Endothelial cell (in vitro differentiated cells): Measurements from ENCODE around the gene DCAF5. TPM values are rescaled to one million over a fixed set of nuclear protein-coding genes. Genes with fewer than 3 reads are reported as not detected.

ENCODE experiments used
- DNase-seq: peaks from one replicate; pipeline ENCODE4 v3.0.0; 2021; ENCODE audit warnings: low spot score
- H3K27ac Mint-ChIP-seq: one replicate; pipeline ENCODE4 v1.8.0; 2021; ENCODE audit warnings: mixed read lengths, inconsistent platforms; ENCODE audit not compliant: unreplicated experiment
- H3K27me3 Mint-ChIP-seq: one replicate; pipeline ENCODE4 v1.8.0; 2021; ENCODE audit warnings: mild to moderate bottlenecking, moderate library complexity, mixed read lengths, inconsistent platforms; ENCODE audit not compliant: unreplicated experiment
- H3K36me3 Mint-ChIP-seq: one replicate; pipeline ENCODE4 v1.8.0; 2021; ENCODE audit warnings: mild to moderate bottlenecking, low read depth, mixed read lengths, inconsistent platforms; ENCODE audit not compliant: unreplicated experiment
- H3K4me1 Mint-ChIP-seq: one replicate; pipeline ENCODE4 v1.8.0; 2021; ENCODE audit warnings: mild to moderate bottlenecking, mixed read lengths, inconsistent platforms; ENCODE audit not compliant: unreplicated experiment
- H3K4me3 Mint-ChIP-seq: one replicate; pipeline ENCODE4 v1.8.0; 2021; ENCODE audit warnings: mild to moderate bottlenecking, mixed read lengths, inconsistent platforms; ENCODE audit not compliant: unreplicated experiment
- H3K9me3 Mint-ChIP-seq: one replicate; pipeline ENCODE4 v1.8.0; 2021; ENCODE audit warnings: mixed read lengths, inconsistent platforms; ENCODE audit not compliant: unreplicated experiment
- total RNA-seq: library from RNA; stranded (reverse); fragmentation: NEBNext Ultra II Directional; extraction: Animal tissue kit (Norgen Biotek cat#: 25700); gene quantifications from one replicate; pipeline ENCODE4 v1.2.1, GENCODE V29; 2021; ENCODE audit not compliant: unreplicated experiment
- TF ChIP-seq, protein P1 (sequence below): fragments of 200-600 bp; sonication (generic); IDR thresholded peaks from one replicate; pipeline ENCODE4 v1.5.0; 2021; ENCODE audit warnings: antibody characterized with exemption; ENCODE audit not compliant: unreplicated experiment

The DCAF5 gene
- total RNA-seq, 1 donor from 2014 or later: 72.0 TPM

DNA sequence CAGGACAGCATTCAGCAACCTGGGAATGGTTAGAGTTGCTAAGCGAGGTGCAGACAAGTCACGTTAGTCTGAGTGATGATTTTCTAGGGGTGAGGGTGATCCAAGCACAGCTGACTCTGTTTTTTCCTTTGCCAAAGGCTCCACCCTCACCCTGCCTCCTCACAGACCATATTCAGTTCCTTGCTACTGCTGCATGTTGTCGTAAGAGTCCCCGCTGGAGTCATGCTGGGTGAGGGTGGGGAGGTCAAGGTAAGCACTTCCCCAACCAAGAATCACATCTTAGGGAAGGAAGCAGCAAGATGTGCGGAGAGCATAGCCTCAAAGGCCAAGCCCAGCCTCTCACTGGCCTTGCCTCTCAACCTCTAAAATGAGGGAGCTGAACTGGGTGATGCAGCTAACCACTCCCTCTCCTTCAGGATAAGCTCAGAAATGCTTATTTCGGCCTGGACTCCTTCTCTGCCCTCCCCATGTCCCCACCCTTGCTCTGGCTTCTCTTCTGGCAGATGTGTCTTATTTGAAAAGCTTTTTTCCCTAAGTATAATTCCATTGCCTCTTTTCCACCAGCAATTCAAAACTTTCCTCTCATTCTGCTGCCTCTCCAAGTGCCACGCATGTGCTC lies 107.0 kb downstream of the DCAF5 start:
- Mint-ChIP-seq H3K27me3 (peaks cover 1% of the 10 kb centered on the region), H3K9me3 (no peaks in the 10 kb centered on the region), H3K4me1 (peaks cover 23% of the 10 kb centered on the region), H3K27ac (no peak overlapping the region), H3K36me3 (no peaks in the 10 kb centered on the region), H3K4me3 (no peak overlapping the region)
- TF ChIP-seq, protein P1, sequence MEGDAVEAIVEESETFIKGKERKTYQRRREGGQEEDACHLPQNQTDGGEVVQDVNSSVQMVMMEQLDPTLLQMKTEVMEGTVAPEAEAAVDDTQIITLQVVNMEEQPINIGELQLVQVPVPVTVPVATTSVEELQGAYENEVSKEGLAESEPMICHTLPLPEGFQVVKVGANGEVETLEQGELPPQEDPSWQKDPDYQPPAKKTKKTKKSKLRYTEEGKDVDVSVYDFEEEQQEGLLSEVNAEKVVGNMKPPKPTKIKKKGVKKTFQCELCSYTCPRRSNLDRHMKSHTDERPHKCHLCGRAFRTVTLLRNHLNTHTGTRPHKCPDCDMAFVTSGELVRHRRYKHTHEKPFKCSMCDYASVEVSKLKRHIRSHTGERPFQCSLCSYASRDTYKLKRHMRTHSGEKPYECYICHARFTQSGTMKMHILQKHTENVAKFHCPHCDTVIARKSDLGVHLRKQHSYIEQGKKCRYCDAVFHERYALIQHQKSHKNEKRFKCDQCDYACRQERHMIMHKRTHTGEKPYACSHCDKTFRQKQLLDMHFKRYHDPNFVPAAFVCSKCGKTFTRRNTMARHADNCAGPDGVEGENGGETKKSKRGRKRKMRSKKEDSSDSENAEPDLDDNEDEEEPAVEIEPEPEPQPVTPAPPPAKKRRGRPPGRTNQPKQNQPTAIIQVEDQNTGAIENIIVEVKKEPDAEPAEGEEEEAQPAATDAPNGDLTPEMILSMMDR: no peak
- no peak for DNase-seq

DNA sequence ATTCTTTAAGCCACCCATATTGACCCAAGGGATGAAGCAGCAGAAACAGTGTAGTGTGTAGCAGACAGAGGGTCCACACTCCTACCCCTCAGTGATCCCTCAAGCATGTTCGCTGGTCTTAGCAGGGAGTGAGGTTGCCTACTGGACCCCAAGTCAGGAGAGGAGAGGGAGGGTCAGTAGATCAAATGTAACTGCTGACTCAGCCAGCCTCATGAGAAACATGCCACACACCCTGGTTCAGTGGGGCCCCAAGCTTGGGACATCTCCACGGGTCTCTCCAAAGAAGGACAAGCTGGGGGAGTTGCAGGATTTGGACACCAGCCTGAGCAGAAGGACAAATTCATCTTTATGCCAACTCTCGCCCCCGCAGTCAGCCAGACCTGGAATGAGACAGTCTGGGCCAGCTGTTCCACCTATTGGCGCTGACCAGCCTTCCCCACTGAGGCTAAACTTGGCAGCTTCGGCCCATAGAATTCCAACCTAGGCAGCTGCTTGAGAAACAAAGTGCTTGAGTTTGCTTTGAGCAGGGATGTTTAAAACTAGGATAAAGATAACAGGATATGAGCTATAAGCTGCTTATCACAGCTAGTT lies 107.9 kb downstream of the DCAF5 start:
- Mint-ChIP-seq H3K27me3 (peaks cover 1% of the 10 kb centered on the region), H3K27ac (no peak overlapping the region), H3K4me3 (no peak overlapping the region), H3K9me3 (no peaks in the 10 kb centered on the region), H3K4me1 (peaks cover 15% of the 10 kb centered on the region), H3K36me3 (no peaks in the 10 kb centered on the region)
- DNase-seq: no peak
- TF ChIP-seq, protein P1: no peak

DNA sequence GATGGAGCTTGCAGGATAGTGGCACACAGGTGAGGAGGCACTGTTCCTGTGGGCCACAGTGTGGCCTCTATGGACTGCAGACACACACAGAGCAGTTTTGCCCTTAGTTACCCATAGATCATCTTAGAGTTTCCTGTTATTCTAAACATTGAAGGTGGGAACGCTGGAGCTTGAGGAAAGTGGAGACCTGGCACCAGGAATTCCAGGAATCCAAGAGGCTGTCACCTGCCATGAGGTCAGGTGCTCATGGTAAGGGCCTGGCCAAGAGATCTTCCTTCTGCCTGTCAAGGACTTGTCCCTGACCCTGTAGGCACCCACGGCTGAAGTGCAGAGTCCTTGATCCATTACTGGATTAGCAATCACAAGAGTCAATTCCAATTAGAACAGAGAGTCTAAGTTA lies 108.6 kb downstream of the DCAF5 start:
- peaks cover 9% of the 10 kb centered on the region for H3K4me1 Mint-ChIP-seq
- H3K9me3 Mint-ChIP-seq: no peaks in the 10 kb centered on the region
- peaks cover 1% of the 10 kb centered on the region for H3K27me3 Mint-ChIP-seq
- TF ChIP-seq, protein P1: no peak
- H3K4me3 Mint-ChIP-seq: no peak overlapping the region
- no peaks in the 10 kb centered on the region for H3K36me3 Mint-ChIP-seq
- DNase-seq: no peak
- H3K27ac Mint-ChIP-seq: peak overlapping the region; percentile 11

DNA sequence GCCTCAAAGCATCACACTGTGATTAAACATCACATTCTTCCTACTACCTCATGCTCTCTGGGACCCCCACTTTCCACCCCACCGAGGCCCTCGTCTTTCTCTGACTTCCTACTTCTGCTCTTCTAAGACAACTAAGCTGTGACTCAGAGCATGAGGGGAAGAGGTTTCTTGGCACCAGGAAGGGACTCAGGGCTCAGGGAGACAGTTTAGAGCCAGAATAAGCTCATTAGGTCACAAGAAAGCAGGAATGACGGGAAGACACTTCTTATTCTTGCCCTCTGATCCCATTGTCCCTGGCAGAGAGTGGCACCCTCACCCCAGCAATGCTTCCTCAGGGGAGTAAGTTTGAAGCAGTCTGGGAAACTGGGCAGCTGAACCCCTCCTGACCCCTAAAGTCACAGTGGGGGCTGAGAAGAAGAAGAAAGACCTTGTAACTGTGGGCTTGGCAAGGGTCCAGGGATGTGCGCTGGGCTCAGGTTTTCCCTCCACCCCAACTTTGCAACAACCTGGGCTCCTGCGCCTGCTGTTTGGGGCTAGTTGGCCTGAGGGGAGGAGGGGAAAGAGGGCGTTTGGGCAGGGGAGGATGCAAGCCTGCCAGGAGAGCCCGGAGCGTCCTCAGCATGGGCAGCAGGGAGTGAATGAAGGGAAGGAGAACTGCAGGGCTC lies 109.2 kb downstream of the DCAF5 start:
- Mint-ChIP-seq H3K36me3 (no peaks in the 10 kb centered on the region), H3K9me3 (no peaks in the 10 kb centered on the region), H3K27ac (peak overlapping the region; percentile 11), H3K4me1 (peaks cover 14% of the 10 kb centered on the region), H3K4me3 (no peak overlapping the region), H3K27me3 (peaks cover 1% of the 10 kb centered on the region)
- DNase-seq: no peak
- TF ChIP-seq, protein P1: no peak
